ENCODE measurements around the gene FOXP1. TPM values are rescaled to one million over a fixed set of nuclear protein-coding genes. Genes with fewer than 3 reads are reported as not detected.

Gene FOXP1
- total and polyA plus RNA-seq, 9 of the 15 experiments (the other 6 are each of a cell fraction or from before 2014, with no cell fraction given), result 7.7 to 34.5 (median 13.7) TPM

GRCh38 chr3:71456156-71456555 is 127.4 kb downstream of the FOXP1 start:
- H2AFZ ChIP-seq (ENCODE audit: low read depth, low read length), result no peak overlapping the region
- 41% methylated on average over 4 of the region's 4 CpGs for WGBS (ENCODE audit: insufficient coverage, low coverage, missing lambda C conversion rate)
- POLR2A ChIA-PET, result interaction anchor here (1.0 kb wide), 1 partner anchor 39 kb away, joined by 4 read pairs; no protein-coding TSS in a partner anchor
- no peaks in the 10 kb centered on the region for H3K9me3 ChIP-seq (replicated peaks; ENCODE audit: control insufficient read depth, insufficient read depth, low read depth, low read length)
- no peak overlapping the region for H3K27ac ChIP-seq (ENCODE audit: extremely low read depth, low read depth, low read length)
- no peak for DNase-seq (ENCODE audit: extremely low read depth in 1 of 4, low spot score in 3 of 4)
- in situ Hi-C loops (cut with MboI), result no loop called here
- no peaks in the 10 kb centered on the region for H3K79me2 ChIP-seq (ENCODE audit: control insufficient read depth, insufficient read depth, low read length)
- TF ChIP-seq HDGF (IDR thresholded peaks at IDR 0.05) (no peak), ZNF445 (CRISPR knock-in tag; IDR thresholded peaks at IDR 0.05; ENCODE audit: low read depth) (no peak), BRF2 (IDR thresholded peaks at IDR 0.05; ENCODE audit: borderline replicate concordance, insufficient read depth, insufficient read length) (no peak), HSF4 (CRISPR knock-in tag; IDR thresholded peaks at IDR 0.05; ENCODE audit: borderline replicate concordance) (no peak), ZNF436 (CRISPR knock-in tag; IDR thresholded peaks at IDR 0.05) (no peak), E2F4 (CRISPR knock-in tag; IDR thresholded peaks at IDR 0.05; ENCODE audit: low read depth) (no peak), PURB (CRISPR knock-in tag; IDR thresholded peaks at IDR 0.05; ENCODE audit: low read depth) (no peak), ETS2 (tag; IDR thresholded peaks at IDR 0.05; ENCODE audit: borderline replicate concordance, poor library complexity, severe bottlenecking) (no peak), SRSF1 (IDR thresholded peaks at IDR 0.05; ENCODE audit: low read depth, low read length) (no peak), ZNF124 (CRISPR knock-in tag; IDR thresholded peaks at IDR 0.05) (no peak), POLR2A (conservative IDR thresholded peaks at IDR 0.05) (no peak)
- no TSS peak for BruUV-seq (replicated peaks)
- no peaks in the 10 kb centered on the region for H3K4me1 ChIP-seq (replicated peaks in 1 of 2; ENCODE audit: control insufficient read depth in 2 of 2, insufficient read depth in 2 of 2, low read length in 2 of 2)
- H3K4me2 ChIP-seq (ENCODE audit: insufficient read depth, low read length), result no peak overlapping the region
- H4K20me1 ChIP-seq (replicated peaks; ENCODE audit: control insufficient read depth, insufficient read depth, low read length), result no peaks in the 10 kb centered on the region
- no peak overlapping the region for H3K9ac ChIP-seq (ENCODE audit: insufficient read depth in 1 of 2, low read depth in 2 of 2, low read length in 2 of 2)
- no peak for FAIRE-seq
- no peak overlapping the region for H3K4me3 ChIP-seq
- no peak for ATAC-seq
- intact Hi-C loops (cut with micrococcal nuclease), result no loop called here
- H3K9me1 ChIP-seq (ENCODE audit: control insufficient read depth, insufficient read depth, low read length), result no peaks in the 10 kb centered on the region
- CTCF ChIA-PET (ENCODE audit: low intra/inter-chr PET ratio), result no interaction called here
- H3K36me3 ChIP-seq (ENCODE audit: control insufficient read depth, insufficient read depth, low read length), result no peaks in the 10 kb centered on the region
- H3K27me3 ChIP-seq (ENCODE audit: control insufficient read depth in 2 of 2, insufficient read depth in 2 of 2, low read length in 2 of 2), result no peaks in the 10 kb centered on the region
